ENCODE measurements around the gene COPS7B.

DNA sequence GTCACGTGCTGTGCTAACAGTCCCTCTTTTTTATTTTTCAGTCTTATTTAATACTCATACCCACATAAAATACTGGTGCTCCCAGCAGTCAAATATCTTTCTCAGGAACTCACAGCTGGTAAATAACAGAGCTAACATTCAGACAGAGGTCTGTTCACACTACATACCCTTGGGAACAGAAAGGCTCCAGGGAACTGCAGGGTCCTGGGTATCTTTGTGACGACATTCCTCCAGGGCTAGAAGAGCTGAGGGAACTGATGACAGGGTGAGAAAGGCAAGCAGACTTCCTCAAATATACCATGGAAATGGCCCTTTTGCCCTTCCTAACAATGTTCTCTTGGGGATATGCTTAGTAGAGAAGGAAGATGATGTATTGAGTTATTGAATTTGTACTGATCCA is 24.5 kb upstream of the COPS7B start:
- TF ChIP-seq CTCF (IDR thresholded peaks at IDR 0.05) (no peak), POLR2A (IDR thresholded peaks at IDR 0.05) (no peak)
